22Rv1 (cell line): ENCODE measurements around the gene KCND2.

ENCODE experiments used
- H3K27ac ChIP-seq: fragments of 450-650 bp; 2 replicates; pipeline ENCODE4 v1.5.1; 2017
- CTCF ChIP-seq: fragments of 450-650 bp; IDR thresholded peaks from 2 replicates; pipeline ENCODE4 v1.5.1; 2017; ENCODE audit warnings: mild to moderate bottlenecking
- ZFX ChIP-seq: fragments of 450-650 bp; IDR thresholded peaks from 2 replicates; pipeline ENCODE4 v1.6.1; 2017; ENCODE audit warnings: antibody characterized with exemption, borderline replicate concordance

The KCND2 gene

DNA sequence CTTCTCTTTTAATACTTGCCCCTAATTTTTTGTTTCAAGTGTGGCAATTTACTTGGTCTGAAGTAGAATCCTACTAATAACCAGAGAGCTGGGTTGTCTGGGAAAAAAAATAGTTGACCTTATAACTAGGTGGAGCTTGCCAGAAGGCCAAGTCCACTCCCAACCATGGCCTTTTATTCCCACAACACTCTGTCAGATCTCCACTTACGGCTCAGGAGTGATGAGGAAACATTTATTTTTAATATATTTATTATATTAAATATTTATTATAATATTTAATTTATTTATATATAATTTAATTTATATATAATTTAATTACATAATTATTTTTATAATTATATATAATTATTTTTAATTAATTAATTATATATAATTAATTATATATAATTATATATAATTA is 526.2 kb downstream of the KCND2 start:
- no peak overlapping the region for H3K27ac ChIP-seq
- TF ChIP-seq CTCF (no peak), ZFX (no peak)
